ELF-1 (cell line): ENCODE measurements around the gene LHB.
"Not testable (repeated sequence)": the region's sequence is repeated elsewhere in the genome, so short reads cannot be mapped to it uniquely, and the experiment has no call there.

Experiments used
- DNase-seq: peaks from one replicate; pipeline ENCODE4 v3.0.0-alpha.2; 2016; ENCODE audit warnings: low read depth, low spot score

Gene LHB

GRCh38 chr19:49017041-49017665, at the start of gene LHB:
LHB (minus strand) TSS chr19:49017091; CDS start chr19:49017081, 10 bp downstream.
- DNase-seq: no peak

- DNase-seq: no peak
Observed at GRCh38 chr19:49065905-49066512, 49.1 kb upstream of the LHB start.

DNA sequence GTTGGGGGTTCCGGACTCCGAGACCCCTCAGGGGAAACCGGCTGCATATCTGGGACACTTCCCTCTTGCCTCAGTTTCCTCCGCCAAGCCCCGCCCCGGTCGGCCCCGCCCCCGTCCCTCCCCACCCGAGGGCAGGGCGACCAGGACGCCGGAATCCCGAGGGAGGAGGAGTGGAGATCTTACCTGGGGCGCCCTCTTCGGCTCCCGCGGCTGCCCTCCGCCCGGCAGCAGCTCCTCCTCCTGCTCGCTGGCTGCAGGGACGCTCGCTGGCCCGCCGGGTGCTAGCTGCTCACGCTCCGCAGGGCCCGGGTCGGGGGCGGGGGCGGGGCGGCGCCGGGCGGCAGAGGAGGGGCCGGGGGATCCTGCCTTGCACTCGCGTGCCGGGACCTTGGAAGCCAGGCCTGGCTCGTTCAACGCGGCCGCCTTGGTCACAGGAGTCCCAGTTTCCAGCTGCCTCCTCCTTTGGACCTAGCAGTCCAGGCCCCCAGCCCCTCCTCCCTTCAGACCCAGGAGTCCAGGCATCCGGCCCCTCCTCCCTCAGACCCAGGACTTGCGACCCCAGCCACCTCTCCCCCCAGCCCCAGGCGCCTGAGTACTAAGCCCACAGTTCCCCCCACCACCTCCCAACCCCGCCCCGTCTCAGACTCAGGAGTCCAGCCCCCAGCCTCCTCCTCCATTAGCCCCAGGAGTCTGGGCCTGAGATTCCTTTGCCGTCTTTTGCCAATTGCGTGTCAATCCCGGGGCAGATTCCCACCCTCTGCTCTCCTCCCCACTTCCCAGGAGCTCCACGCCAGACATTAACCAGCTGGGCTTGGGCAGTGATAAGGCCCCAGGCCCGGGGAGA, 48.1 kb upstream of the LHB start, which contains the start of gene NTF4:
Gene NTF4, minus strand, starts transcription at position 51 of the 844 bp plus-strand sequence. CDS start 2,821 bp downstream, outside the sequence.
- peak; percentile 56 for DNase-seq

DNA sequence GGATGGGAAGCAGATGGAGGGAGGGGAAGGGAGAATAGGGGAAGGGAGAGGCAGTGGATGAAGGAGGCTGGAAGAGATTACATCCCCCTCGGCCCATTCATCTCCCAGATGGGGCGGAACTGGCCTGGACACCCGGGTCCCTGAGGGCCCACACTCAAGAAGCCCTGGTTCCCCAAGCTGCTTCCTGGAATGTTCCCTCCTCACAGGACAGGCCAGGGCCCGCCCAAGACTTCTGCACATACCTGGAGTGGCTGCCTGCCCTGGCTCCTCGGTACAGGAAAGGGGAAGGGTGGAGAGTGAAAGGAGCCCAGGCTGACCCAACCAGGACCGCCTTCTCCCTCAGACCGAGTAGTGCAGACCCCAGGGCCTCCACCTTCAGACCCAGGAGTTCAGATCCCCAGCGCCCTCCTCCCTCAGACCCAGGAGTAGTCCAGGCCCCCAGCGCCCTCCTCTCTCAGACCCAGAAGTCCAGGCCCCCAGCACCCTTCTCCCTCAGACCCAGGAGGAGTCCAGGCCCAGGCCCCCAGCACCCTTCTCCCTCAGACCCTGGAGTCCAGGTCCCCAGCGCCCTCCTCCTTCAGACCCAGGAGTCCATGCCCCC, 47.2 kb upstream of the LHB start:
- DNase-seq: peak; percentile 49

DNA sequence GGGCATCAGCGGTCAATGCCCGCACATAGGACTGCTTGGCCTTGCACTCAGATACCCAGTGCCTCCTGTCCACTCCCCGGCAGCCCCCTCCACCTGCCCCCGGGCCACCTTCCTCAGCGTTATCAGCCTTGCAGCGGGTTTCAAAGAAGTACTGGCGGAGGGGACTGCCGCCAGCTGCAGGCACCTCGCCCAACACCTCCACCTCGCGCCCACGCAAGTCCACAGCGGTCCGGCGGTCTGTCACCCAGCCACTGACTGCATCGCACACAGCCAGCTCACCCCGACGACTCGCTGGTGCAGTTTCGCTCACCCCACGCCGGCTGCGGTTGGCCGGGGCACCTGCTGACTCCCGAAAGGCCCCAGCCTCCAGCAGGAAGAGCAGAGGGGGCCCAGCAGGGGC, 44.6 kb upstream of the LHB start:
- DNase-seq: no peak

GRCh38 chr19:49061000-49061399, 44.1 kb upstream of the LHB start:
- DNase-seq: no peak

DNA sequence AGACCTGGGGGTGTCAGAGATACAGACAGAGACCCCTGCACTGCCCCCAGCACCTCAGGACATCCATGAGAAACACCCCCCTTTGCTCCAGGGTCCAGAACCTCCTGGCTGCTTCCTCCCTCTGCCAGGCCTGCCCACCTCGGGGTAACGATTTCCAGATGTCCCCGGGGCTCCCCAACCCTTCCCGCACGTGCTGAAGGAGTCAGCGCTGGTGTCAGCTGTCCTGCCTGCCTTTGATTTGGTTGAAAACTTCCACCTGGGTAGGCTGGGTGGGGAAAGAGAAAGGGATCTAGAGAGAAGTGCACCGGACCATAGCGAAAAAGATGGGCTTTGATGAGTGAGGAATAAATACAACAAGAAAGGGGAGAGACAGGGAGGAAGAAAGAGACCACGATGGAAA, 42.2 kb upstream of the LHB start:
- DNase-seq: no peak

DNA sequence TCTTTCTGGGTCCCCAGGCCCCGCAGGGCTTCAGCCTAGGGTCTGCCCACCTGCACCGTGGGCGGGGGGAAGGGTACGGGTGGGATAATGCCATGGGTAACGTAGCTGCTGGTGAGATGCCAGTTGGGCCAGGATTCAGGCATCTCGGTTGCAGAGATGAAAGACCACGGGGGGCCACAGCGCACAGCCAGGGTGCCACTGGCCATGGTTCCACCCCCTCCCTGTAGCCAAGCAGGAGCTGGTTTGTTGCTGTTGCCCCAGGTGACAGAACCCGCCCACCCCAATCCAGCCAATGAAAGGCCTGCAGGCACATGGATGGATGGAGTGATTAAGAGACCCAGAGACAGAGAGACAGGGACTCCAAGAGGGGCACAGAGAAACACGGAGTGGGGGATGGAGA, 41.7 kb upstream of the LHB start:
- peak; percentile 27 for DNase-seq

DNA sequence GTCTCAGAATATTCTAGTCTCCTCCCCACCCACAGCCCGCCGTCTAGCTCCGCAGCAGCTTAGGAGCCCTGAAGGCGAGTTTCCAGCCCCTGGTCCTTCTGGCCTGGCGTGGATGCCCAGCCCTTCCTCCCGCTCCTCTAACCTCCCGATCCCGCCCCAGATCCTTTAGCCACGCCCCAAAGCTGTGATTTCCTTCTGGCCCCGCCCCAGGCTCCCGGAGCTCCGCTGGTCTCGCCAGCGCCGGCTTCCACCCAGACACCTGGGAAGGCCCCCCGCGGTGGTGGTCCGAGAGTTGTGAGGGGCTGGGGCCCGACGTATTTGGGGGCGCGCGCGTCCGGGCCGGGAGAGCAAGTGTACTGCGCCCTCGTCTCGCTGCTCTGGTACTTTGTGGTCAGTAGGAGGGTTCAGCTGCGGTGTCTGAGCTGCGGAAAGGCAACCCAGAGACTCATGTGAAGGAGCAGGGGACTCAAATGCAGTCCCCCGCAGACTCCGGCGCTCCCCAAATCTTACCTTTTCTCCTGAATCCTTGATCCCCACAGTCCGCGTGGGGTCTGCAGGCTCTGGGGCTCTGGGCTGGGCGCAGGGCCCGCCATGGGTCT, 40.8 kb upstream of the LHB start, which contains the start of gene CGB7:
Gene CGB7, minus strand, starts transcription at position 114 of the 599 bp plus-strand sequence. CDS start 2,374 bp downstream, outside the sequence.
- DNase-seq: peak; percentile 81

DNA sequence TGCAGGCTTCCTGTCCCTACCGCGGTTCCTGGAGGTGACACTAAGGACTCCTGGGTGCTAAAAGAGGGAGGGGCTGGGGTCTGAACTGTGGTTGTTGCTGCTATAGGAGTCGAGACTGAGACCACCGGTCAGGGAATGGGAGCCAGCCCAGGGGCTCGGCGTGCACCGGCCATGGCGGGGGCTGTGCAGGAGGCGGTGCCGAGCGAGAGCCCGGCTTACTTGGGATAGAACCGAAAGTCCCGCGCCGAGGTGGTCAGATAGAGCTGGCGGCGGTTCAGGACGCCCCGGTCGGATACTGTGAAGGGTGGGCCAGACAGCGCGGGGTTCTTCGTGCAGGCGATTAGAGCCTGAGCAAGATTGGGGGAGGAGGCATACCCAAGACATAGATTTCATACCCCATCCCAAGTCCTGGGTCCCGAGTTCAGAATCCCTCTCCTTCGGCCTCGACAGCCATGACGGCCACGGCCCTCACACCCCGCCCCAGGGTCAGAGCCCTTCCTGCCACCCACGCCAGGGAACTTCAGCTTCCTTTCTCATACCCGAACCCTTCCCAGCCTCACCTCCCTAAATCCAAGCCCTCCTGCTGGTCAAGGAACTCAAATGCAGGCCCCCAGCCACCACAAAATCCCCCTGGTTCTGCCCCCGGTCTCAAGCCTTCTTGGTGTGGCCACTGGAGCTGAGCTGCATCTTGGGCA, 40.2 kb upstream of the LHB start:
- not testable (repeated sequence) for DNase-seq

GRCh38 chr19:49056101-49056901, 39.4 kb upstream of the LHB start:
- peak; percentile 79 for DNase-seq

- peak; percentile 15 for DNase-seq
Observed at GRCh38 chr19:49050376-49051033, 33.6 kb upstream of the LHB start.

DNA sequence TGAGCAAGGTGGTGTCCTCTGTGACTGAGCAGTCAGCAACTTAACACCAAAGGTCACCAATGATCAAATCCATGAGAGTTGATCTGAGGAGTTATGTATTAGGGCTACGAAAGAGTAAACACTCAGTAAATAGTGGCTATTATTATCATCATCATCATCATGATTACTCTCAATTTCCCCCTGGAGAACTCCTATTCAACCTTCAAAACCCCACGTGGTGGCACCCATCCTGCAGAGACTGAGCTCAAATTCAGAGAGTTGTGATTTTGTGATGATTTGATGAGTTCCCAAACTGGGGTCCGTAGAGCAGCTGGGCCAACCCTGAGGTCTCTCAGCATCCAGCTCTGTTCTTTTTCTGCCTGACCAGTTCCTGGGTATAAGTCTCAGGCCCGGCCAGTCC, 32.9 kb upstream of the LHB start:
- not testable (repeated sequence) for DNase-seq

GRCh38 chr19:49049011-49049410, 32.1 kb upstream of the LHB start, which contains the start of gene CGB8:
CGB8 (minus strand) TSS chr19:49049111; CDS start chr19:49048739, 372 bp downstream.
- not testable (repeated sequence) for DNase-seq

DNA sequence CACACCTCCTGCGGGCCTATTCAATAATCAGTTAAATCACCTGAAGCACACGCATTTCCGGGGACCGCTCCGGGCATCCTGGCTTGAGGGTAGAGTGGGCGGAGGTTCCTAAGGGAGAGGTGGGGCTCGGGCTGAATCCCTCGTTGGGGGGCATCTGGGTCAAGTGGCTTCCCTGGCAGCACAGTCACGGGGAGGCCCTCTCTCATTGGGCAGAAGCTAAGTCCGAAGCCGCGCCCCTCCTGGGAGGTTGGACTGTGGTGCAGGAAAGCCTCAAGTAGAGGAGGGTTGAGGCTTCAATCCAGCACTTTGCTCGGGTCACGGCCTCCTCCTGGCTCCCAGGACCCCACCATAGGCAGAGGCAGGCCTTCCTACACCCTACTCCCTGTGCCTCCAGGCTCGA, 26.7 kb upstream of the LHB start, which contains the start of gene CGB5:
Gene CGB5, plus strand, starts transcription at position 301 of the 400 bp plus-strand sequence. CDS start 362 bp downstream, outside the sequence.
- not testable (repeated sequence) for DNase-seq

DNA sequence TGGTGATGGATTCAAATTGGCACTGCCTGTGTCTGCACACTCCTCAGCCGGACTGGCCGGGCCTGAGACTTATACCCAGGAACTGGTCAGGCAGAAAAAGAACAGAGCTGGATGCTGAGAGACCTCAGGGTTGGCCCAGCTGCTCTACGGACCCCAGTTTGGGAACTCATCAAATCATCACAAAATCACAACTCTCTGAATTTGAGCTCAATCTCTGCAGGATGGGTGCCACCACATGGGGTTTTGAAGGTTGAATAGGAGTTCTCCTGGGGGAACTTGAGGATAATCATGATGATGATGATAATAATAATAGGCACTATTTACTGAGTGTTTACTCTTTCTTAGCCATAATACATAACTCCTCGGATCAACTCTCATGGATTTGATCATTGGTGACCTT, 25.8 kb upstream of the LHB start:
- DNase-seq: not testable (repeated sequence)

DNA sequence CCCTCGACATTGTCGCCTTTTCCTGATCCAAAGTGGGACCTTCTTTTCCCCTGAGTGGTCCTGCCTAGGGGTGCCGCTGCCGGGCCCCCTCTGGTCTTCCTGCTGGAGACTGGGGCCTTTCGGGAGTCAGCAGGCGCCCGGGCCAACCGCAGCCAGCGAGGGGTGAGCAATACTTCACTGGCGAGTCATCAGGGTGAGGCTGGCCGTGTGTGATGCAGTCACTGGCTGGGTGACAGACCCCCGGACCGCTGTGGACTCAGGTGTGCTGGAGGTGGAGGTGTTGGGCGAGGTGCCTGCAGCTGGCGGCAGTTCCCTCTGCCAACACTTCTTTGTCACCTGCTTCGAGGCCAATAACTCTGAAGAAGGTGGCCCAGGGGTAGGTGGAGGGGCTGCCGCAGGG, 25.3 kb upstream of the LHB start:
- peak; percentile 18 for DNase-seq

DNA sequence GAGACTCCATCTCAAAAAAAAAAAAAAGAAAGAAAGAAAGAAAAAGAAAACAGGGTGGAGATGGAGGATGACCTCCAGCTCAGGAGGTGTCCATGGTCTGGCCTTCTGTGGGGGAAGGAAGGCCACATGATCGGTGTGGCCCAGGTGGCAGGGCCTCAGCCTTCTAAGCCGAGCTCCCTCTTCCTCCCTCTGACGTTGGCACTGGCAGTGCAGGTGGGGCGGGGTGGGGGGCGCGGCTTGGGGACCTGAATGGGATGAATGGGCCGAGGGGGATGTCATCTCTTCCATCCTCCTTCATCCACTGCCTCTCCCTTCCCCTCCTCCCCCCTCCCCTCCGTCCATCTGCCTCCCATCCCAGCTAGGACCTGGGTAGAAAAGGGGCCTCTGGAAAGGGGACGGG, 22.8 kb upstream of the LHB start:
- DNase-seq: not testable (repeated sequence)
